CD4-positive, alpha-beta T cell (primary cell): ENCODE data around the gene TEKT5. TPM values are rescaled to one million over a fixed set of nuclear protein-coding genes. Genes with fewer than 3 reads are reported as not detected.
"Not testable (repeated sequence)": the region's sequence is repeated elsewhere in the genome, so short reads cannot be mapped to it uniquely, and the experiment has no call there.

Experiments
- ATAC-seq: fragments of 200-7000 bp; cut with Tn5 transposase; one replicate; pipeline ENCODE4 v1.10.0; 2022; ENCODE audit warnings: mild to moderate bottlenecking; ENCODE audit not compliant: poor library complexity
- CTCF ChIA-PET: fragments of 350-600 bp; sonication (Branson Sonifier 250); formaldehyde crosslinking; loops from one replicate; lab custom pipeline; 2021; ENCODE audit warnings: antibody characterized with exemption, inconsistent platforms; lab: Charles Lee
- POLR2A ChIA-PET: fragments of 350-600 bp; sonication (Branson Sonifier 250); formaldehyde crosslinking; loops from one replicate; lab custom pipeline; 2021; ENCODE audit warnings: antibody characterized with exemption, inconsistent platforms; lab: Charles Lee
- DNase-seq, 14 experiments: peaks; one replicate each; pipeline ENCODE4 v3.0.0-alpha.2; 2013 to 2020; ENCODE audit warnings: mixed read lengths in 2 of 14
- H3K27ac ChIP-seq, 2 donors: one replicate each; pipeline versions ENCODE4 v1.5.1 to v1.7.0; 2013; ENCODE audit warnings: low read length in 2 of 2, low read depth in 1 of 2, mild to moderate bottlenecking in 1 of 2
- H3K27me3 ChIP-seq, 2 experiments: 1 replicate in 1 of 2; 2 replicates in 1 of 2; pipeline versions ENCODE4 v1.6.1 to v1.7.0; 2013; ENCODE audit warnings: low read length in 2 of 2, control low read depth in 1 of 2, mild to moderate bottlenecking in 1 of 2, moderate library complexity in 1 of 2; ENCODE audit not compliant: insufficient read depth in 2 of 2, control insufficient read depth in 1 of 2
- H3K36me3 ChIP-seq: one replicate; pipeline ENCODE4 v1.6.1; 2013; ENCODE audit warnings: low read length, control low read depth; ENCODE audit not compliant: insufficient read depth
- H3K4me1 ChIP-seq: one replicate; pipeline ENCODE4 v1.6.1; 2013; ENCODE audit warnings: low read length, control low read depth; ENCODE audit not compliant: insufficient read depth
- H3K4me3 ChIP-seq: one replicate; pipeline ENCODE4 v1.5.1; 2013; ENCODE audit warnings: mild to moderate bottlenecking, low read length, moderate library complexity
- H3K9me3 ChIP-seq, 2 experiments: 1 replicate in 1 of 2; 2 replicates in 1 of 2; pipeline versions ENCODE4 v1.6.1 to v1.7.0; 2013; ENCODE audit warnings: low read length in 2 of 2, mild to moderate bottlenecking in 2 of 2, control low read depth in 1 of 2, moderate library complexity in 1 of 2; ENCODE audit not compliant: control insufficient read depth in 1 of 2, insufficient read depth in 1 of 2
- H3K27ac Mint-ChIP-seq: one replicate; pipeline ENCODE4 v1.8.0; 2020; ENCODE audit warnings: mixed read lengths
- H3K27me3 Mint-ChIP-seq: one replicate; pipeline ENCODE4 v1.8.0; 2021; ENCODE audit warnings: mixed read lengths
- H3K36me3 Mint-ChIP-seq: one replicate; pipeline ENCODE4 v1.8.0; 2021; ENCODE audit warnings: low read depth, mixed read lengths
- H3K4me1 Mint-ChIP-seq: one replicate; pipeline ENCODE4 v1.8.0; 2021; ENCODE audit warnings: low read depth, mixed read lengths
- H3K4me3 Mint-ChIP-seq: one replicate; pipeline ENCODE4 v1.8.0; 2020; ENCODE audit warnings: mild to moderate bottlenecking, mixed read lengths
- H3K9me3 Mint-ChIP-seq: one replicate; pipeline ENCODE4 v1.8.0; 2020; ENCODE audit warnings: mixed read lengths
- intact Hi-C, 2 experiments: fragments of 100-400 bp; cut with DNase I in 1 of 2; cut with micrococcal nuclease in 1 of 2; formaldehyde crosslinking; loops; one replicate each; pipeline versions ENCODE4 v1.15.1 to v1.9.0; 2023 to 2025; cut with DNase I, micrococcal nuclease
- total RNA-seq, 174 experiments: library from RNA in 2 of 174; stranded (reverse) in 2 of 174; gene quantifications; one replicate each; pipeline ENCODE4 v1.2.3 and lab custom pipeline; 2021 to 2026
- TF ChIP-seq, protein P1 (sequence below): fragments of 200-600 bp; IDR thresholded peaks from one replicate; pipeline ENCODE4 v1.8.0; 2022; ENCODE audit warnings: antibody characterized with exemption, mild to moderate bottlenecking

TEKT5 gene
- total RNA-seq, 2 experiments from 2014 or later, result not detected

DNA sequence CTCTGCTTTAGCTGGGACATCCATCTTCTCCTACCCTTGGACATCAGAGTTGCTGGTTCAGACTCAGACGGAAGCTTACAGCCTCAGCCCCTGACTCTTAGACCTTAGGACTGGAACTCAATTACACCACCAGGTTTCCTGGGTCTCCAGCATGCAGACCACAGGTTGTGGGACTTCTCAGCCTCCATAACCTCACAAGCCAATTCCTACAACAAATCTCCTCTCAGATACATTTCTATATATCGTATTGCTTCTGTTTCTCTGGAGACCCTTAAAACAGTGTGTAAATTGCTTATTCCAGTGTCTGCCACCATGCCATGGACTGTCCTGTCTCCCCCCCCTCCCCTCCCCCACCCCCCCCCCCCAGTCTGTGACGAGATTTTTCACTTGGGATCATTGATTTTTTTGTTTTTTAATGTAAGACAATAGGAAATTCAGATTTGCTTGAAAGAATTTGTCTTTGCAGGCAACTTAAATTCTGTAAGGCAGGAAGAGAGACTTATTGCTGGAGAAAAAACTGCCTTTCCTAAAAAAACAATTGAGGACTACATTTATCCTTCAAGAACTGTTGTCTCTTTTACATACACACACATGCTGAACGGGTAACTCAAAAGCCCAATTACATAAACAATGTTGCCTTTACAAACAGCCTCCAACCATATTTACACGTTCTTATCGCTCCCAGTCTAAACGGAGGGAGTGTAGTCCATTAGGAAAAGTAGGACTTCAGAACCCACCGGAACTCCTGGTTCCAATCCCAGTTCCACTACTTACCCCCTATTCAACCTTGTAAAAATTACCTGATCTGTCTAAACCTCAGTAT is 39.9 kb downstream of the TEKT5 start:
- intact Hi-C loops, result no loop called here
- peaks cover 8% of the 10 kb centered on the region for H3K27me3 Mint-ChIP-seq
- H3K9me3 ChIP-seq, result no peaks in the 10 kb centered on the region
- H3K9me3 Mint-ChIP-seq, result no peaks in the 10 kb centered on the region
- H3K36me3 ChIP-seq, result no peaks in the 10 kb centered on the region
- ChIA-PET POLR2A (no interaction called here), CTCF (no interaction called here)
- no peak overlapping the region for H3K4me3 Mint-ChIP-seq
- DNase-seq, result no peak
- no peaks in the 10 kb centered on the region for H3K4me1 Mint-ChIP-seq
- no peaks in the 10 kb centered on the region for H3K36me3 Mint-ChIP-seq
- H3K27me3 ChIP-seq, result peaks cover 0 to 4% of the 10 kb centered on the region in 2 experiments
- TF ChIP-seq, protein P1, sequence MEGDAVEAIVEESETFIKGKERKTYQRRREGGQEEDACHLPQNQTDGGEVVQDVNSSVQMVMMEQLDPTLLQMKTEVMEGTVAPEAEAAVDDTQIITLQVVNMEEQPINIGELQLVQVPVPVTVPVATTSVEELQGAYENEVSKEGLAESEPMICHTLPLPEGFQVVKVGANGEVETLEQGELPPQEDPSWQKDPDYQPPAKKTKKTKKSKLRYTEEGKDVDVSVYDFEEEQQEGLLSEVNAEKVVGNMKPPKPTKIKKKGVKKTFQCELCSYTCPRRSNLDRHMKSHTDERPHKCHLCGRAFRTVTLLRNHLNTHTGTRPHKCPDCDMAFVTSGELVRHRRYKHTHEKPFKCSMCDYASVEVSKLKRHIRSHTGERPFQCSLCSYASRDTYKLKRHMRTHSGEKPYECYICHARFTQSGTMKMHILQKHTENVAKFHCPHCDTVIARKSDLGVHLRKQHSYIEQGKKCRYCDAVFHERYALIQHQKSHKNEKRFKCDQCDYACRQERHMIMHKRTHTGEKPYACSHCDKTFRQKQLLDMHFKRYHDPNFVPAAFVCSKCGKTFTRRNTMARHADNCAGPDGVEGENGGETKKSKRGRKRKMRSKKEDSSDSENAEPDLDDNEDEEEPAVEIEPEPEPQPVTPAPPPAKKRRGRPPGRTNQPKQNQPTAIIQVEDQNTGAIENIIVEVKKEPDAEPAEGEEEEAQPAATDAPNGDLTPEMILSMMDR, result no peak
- no peak overlapping the region for H3K27ac Mint-ChIP-seq
- no peak overlapping the region for H3K4me3 ChIP-seq
- no peaks in the 10 kb centered on the region for H3K4me1 ChIP-seq
- no peak overlapping the region for H3K27ac ChIP-seq
- ATAC-seq, result no peak

DNA sequence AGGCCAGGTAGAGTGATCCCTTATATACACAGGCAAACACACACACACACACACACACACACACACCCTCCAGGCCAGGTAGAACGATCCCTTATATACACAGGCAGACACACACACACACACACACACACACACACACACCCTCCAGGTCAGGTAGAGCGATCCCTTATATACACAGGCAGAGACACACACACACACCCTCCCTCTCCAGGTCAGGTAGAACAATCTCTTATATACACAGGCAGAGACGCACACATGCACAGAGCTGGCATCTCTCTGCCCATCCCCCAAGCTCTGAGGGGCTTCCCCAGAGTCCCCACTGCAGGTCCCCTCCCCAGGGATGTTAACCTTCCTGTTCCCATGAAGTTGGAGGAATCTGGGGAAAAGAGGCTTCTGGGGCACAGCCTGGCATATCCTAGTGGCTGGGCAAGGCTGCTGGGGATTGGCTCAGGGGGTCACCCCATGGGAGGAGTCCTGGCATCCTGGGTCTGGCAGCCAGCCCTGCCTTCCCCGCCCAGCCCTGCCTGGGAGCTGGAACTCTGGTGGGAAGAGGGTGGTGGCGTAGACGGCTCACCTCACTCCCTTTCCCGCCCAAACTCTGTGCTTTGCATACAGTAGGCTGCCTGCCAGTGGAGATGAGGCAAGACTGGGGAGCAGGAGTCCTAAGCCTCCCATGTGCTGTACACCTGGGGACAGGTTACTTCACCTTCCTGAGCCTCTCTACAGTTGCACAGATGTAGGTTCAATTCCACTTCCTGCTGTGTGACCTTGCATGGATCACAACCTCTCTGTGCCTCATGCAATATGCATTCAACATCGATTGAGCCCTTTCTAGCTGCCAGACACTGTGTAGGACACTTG is 41.8 kb downstream of the TEKT5 start:
- Mint-ChIP-seq H3K4me1 (no peaks in the 10 kb centered on the region), H3K36me3 (no peaks in the 10 kb centered on the region), H3K4me3 (no peak overlapping the region), H3K27me3 (peaks cover 3% of the 10 kb centered on the region), H3K27ac (no peak overlapping the region), H3K9me3 (no peaks in the 10 kb centered on the region)
- Histone ChIP-seq H3K4me3 (no peak overlapping the region), H3K36me3 (no peaks in the 10 kb centered on the region), H3K27ac (no peak overlapping the region), H3K4me1 (no peaks in the 10 kb centered on the region), H3K9me3 (no peaks in the 10 kb centered on the region), H3K27me3 (peaks cover 0 to 4% of the 10 kb centered on the region in 2 experiments)
- DNase-seq (no peak), ATAC-seq (no peak)
- CTCF ChIA-PET, result no interaction called here
- TF ChIP-seq, protein P1, result no peak
- POLR2A ChIA-PET, result no interaction called here
- intact Hi-C loops, result no loop called here

DNA sequence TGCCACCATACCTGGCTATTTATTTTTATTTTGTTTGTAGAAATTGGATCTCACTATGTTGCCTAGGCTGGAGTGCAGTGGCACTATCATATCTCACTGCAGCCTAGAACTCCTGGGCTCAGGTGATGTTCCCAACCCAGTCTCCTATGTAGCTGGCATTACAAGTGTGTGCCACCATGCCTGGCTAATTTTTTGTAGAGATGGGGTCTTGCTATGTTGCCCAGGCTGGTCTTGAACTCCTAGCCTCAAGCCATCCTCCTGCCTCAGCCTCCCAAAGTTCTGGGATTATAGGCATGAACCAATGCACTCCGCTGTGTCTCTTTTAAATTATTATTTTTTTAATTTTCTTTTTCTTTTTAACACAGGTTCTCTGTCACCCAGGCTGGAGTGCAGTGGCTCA is 45.6 kb downstream of the TEKT5 start:
- H3K27ac ChIP-seq, H3K27ac Mint-ChIP-seq, H3K9me3 ChIP-seq, H3K4me1 Mint-ChIP-seq, H3K36me3 ChIP-seq, CTCF ChIA-PET, intact Hi-C loops, DNase-seq, H3K4me3 Mint-ChIP-seq, H3K4me1 ChIP-seq, H3K27me3 Mint-ChIP-seq, H3K9me3 Mint-ChIP-seq, H3K27me3 ChIP-seq, POLR2A ChIA-PET, H3K36me3 Mint-ChIP-seq, H3K4me3 ChIP-seq, ATAC-seq: not testable (repeated sequence)
